ENCODE data around the gene WRNIP1. TPM values are rescaled to one million over a fixed set of nuclear protein-coding genes. Genes with fewer than 3 reads are reported as not detected.

WRNIP1 gene
- total and polyA plus RNA-seq, 2 of the 4 experiments (the other 2 are of a cell fraction): 43.7 to 47.1 TPM

GRCh38 chr6:2750832-2751231 lies 14.4 kb upstream of the WRNIP1 start, which contains the start of gene MYLK4:
MYLK4 (minus strand) TSS chr6:2750922; CDS start chr6:2749294, 1,628 bp downstream.
- Histone ChIP-seq H3K79me1 (ENCODE audit: low read depth in 1 of 2, low read length in 2 of 2) (no peaks in the 10 kb centered on the region; a peak in 1 of 4 replicates), H2BK15ac (ENCODE audit: low read depth, low read length) (no peak within 1 kb of the TSS), H2BK120ac (ENCODE audit: low read depth, low read length) (no peak within 1 kb of the TSS), H2AFZ (replicated peaks; ENCODE audit: low read length, poor library complexity) (no peak within 1 kb of the TSS), H3K4me3 (ENCODE audit: insufficient read depth, low read depth, low read length) (no peak within 1 kb of the TSS), H4K91ac (ENCODE audit: insufficient read depth, low read depth, low read length) (no peak within 1 kb of the TSS), H3K4me1 (ENCODE audit: control insufficient read depth, insufficient read depth, low read length) (peaks cover 4% of the 10 kb centered on the region; the same call in 1 of the 2 replicates), H3K4me2 (ENCODE audit: low read depth, low read length) (no peak within 1 kb of the TSS), H2AK5ac (ENCODE audit: low read depth, low read length) (no peak within 1 kb of the TSS), H4K8ac (ENCODE audit: low read depth in 2 of 2, low read length in 2 of 2) (no peak within 1 kb of the TSS), H3K9me3 (ENCODE audit: control insufficient read depth, insufficient read depth, low read length) (no peaks in the 10 kb centered on the region), H3K27me3 (ENCODE audit: control insufficient read depth, insufficient read depth, low read length) (no peaks in the 10 kb centered on the region), H2AK9ac (replicated peaks; ENCODE audit: low read depth, low read length, poor library complexity) (no peak within 1 kb of the TSS), H3K23ac (ENCODE audit: low read depth, low read length) (no peak within 1 kb of the TSS), H2BK5ac (ENCODE audit: low read depth, low read length, poor library complexity, severe bottlenecking) (no peak within 1 kb of the TSS), H3K27ac (ENCODE audit: insufficient read depth, low read length) (no peak within 1 kb of the TSS), H3K36me3 (ENCODE audit: control insufficient read depth, insufficient read depth, low read length) (no peaks in the 10 kb centered on the region), H3K4ac (ENCODE audit: low read depth, low read length) (no peak within 1 kb of the TSS), H3K9me1 (ENCODE audit: insufficient read depth, low read length) (no peaks in the 10 kb centered on the region; the same call in 1 of the 2 replicates), H2BK20ac (ENCODE audit: low read depth, low read length) (no peak within 1 kb of the TSS), H3K56ac (ENCODE audit: extremely low read depth, insufficient read depth, low read length) (no peak within 1 kb of the TSS), H3K18ac (ENCODE audit: low read depth, low read length) (no peak within 1 kb of the TSS), H3K9ac (ENCODE audit: low read depth, low read length) (no peak within 1 kb of the TSS), H3K14ac (replicated peaks; ENCODE audit: low read depth, low read length) (no peak within 1 kb of the TSS), H4K20me1 (ENCODE audit: insufficient read depth, low read length) (no peaks in the 10 kb centered on the region), H4K5ac (ENCODE audit: low read depth, low read length) (no peak within 1 kb of the TSS)
- in situ Hi-C loops (cut with MboI; ENCODE audit: low sequenced_read_pairs): loop anchor here (10.0 kb wide), 1 partner anchor 1156 kb away; no protein-coding TSS in a partner anchor
- no peak for TF ChIP-seq RCOR1 (IDR thresholded peaks at IDR 0.05; ENCODE audit: insufficient replicate concordance, low read length)
- no peak for TF ChIP-seq USF2 (IDR thresholded peaks at IDR 0.05; ENCODE audit: low read depth, low read length)
- no peak for TF ChIP-seq MAFK (IDR thresholded peaks at IDR 0.05; ENCODE audit: low read depth, low read length)
- no peak for TF ChIP-seq CHD1 (IDR thresholded peaks at IDR 0.05; ENCODE audit: low read depth, low read length)
- no peak for TF ChIP-seq FOS (IDR thresholded peaks at IDR 0.05; ENCODE audit: low read depth, low read length)
- TF ChIP-seq MAZ (IDR thresholded peaks at IDR 0.05; ENCODE audit: borderline replicate concordance, low read depth, low read length): no peak
- no peak for TF ChIP-seq BHLHE40 (IDR thresholded peaks at IDR 0.05; ENCODE audit: low read depth, low read length)
- no peak for TF ChIP-seq NFE2L2 (IDR thresholded peaks at IDR 0.05; ENCODE audit: low read depth, low read length)
- TF ChIP-seq MXI1 (IDR thresholded peaks at IDR 0.05; ENCODE audit: borderline replicate concordance, low read depth, low read length): no peak
- no peak for TF ChIP-seq POLR2A (IDR thresholded peaks at IDR 0.05; ENCODE audit: low read depth, low read length)
- no peak for TF ChIP-seq CEBPB (IDR thresholded peaks at IDR 0.05; ENCODE audit: low read depth, low read length)
- no peak for TF ChIP-seq CTCF (conservative IDR thresholded peaks at IDR 0.05; ENCODE audit: low read depth, low read length)
- no peak for TF ChIP-seq RFX5 (IDR thresholded peaks at IDR 0.05; ENCODE audit: low read depth, low read length)
- no peak for TF ChIP-seq SMC3 (IDR thresholded peaks at IDR 0.05; ENCODE audit: low read depth, low read length)
- TF ChIP-seq ELK1 (IDR thresholded peaks at IDR 0.05; ENCODE audit: borderline replicate concordance, low read depth, low read length): no peak
- no peak for TF ChIP-seq RAD21 (IDR thresholded peaks at IDR 0.05; ENCODE audit: low read length)
- ATAC-seq (ENCODE audit: low read depth) (no peak), DNase-seq (no peak)
- CTCF ChIA-PET: interaction anchor here (0.6 to 4.3 kb wide), 7 partner anchors 9 to 40 kb away, joined by 3 to 29 read pairs (median 5); no protein-coding TSS in a partner anchor
- dilution Hi-C loops (cut with HindIII; ENCODE audit: low sequenced_read_pairs, unreplicated experiment): no loop called here
- intact Hi-C loops (cut with micrococcal nuclease): loop anchor here (2.0 kb wide), 1 partner anchor 1154 kb away; no protein-coding TSS in a partner anchor
- no TSS peak for BruUV-seq (replicated peaks)
- POLR2A ChIA-PET (ENCODE audit: unreplicated experiment): no interaction called here
- WGBS, 2 experiments (ENCODE audit: extremely low coverage in 2 of 2, insufficient read length in 1 of 2): 80% methylated on average over 1 of the region's 7 CpGs; no CpG with 5 or more reads in 1 of the 2 experiments

All from IMR-90 (cell line).